ENCODE measurements around the gene CDAN1.

GRCh38 chr15:42725331-42725903, 11.5 kb downstream of the CDAN1 start:
- no peak for TF ChIP-seq CTCF (IDR thresholded peaks at IDR 0.05)
- no peak for TF ChIP-seq POLR2A (IDR thresholded peaks at IDR 0.05)

Measured in suprapubic skin (tissue), 3 donors.